ENCODE results near the gene USP22.

The USP22 gene

DNA sequence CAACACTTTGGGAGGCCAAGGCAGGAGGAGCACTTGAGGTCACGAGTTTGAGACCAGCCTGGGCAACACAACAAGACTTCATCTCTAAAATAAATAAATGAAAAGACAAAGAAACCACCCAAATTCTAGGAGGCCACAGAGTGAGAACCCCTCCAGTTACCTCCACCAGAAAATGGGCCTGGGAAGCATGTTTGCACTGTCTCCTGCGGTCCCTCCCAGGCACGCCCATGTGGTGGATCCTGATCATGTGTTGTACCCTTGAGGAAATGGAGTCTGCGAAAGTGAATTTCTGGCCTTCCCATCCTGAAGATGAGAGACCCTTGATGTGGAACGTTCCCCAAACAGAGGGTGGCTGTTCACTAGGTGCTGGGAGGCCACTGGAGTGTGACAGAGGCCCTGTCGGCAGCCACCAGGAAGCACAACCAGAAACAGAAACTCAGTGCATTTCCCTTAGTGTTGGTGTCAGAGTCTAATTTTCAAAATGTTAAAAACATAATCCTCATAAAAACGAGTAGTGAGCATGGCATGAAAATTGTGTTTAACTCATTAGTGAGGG is 19.2 kb upstream of the USP22 start:
- H3K4me1 ChIP-seq (ENCODE audit: control insufficient read depth, low read length): peaks cover 68% of the 10 kb centered on the region
- TF ChIP-seq, protein P1, sequence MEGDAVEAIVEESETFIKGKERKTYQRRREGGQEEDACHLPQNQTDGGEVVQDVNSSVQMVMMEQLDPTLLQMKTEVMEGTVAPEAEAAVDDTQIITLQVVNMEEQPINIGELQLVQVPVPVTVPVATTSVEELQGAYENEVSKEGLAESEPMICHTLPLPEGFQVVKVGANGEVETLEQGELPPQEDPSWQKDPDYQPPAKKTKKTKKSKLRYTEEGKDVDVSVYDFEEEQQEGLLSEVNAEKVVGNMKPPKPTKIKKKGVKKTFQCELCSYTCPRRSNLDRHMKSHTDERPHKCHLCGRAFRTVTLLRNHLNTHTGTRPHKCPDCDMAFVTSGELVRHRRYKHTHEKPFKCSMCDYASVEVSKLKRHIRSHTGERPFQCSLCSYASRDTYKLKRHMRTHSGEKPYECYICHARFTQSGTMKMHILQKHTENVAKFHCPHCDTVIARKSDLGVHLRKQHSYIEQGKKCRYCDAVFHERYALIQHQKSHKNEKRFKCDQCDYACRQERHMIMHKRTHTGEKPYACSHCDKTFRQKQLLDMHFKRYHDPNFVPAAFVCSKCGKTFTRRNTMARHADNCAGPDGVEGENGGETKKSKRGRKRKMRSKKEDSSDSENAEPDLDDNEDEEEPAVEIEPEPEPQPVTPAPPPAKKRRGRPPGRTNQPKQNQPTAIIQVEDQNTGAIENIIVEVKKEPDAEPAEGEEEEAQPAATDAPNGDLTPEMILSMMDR (IDR thresholded peaks at IDR 0.05; ENCODE audit: low read depth, low read length, poor library complexity, severe bottlenecking): no peak
- no peaks in the 10 kb centered on the region for H3K79me2 ChIP-seq (ENCODE audit: control insufficient read depth, low read length)
- H3F3A ChIP-seq (ENCODE audit: control insufficient read depth, insufficient read depth): peaks cover 7% of the 10 kb centered on the region; the same call in 1 of the 2 replicates
- peak overlapping the region; percentile 53 for H3K4me3 ChIP-seq (ENCODE audit: low read length)
- peak overlapping the region; percentile 55 for H3K27ac ChIP-seq (ENCODE audit: low read depth, low read length)
- H3K9me3 ChIP-seq (ENCODE audit: control insufficient read depth, insufficient read depth, low read length): no peaks in the 10 kb centered on the region
- no peaks in the 10 kb centered on the region for H4K20me1 ChIP-seq (ENCODE audit: control insufficient read depth, insufficient read depth, low read depth, low read length)
- no peaks in the 10 kb centered on the region for H3K9me2 ChIP-seq (replicated peaks; ENCODE audit: control insufficient read depth, low read length)
- no peaks in the 10 kb centered on the region for H3K27me3 ChIP-seq (ENCODE audit: control insufficient read depth, low read length)
- H3K36me3 ChIP-seq (ENCODE audit: control insufficient read depth, low read length): no peaks in the 10 kb centered on the region
- peak overlapping the region; percentile 71 for H3K4me2 ChIP-seq (ENCODE audit: low read length)

DNA sequence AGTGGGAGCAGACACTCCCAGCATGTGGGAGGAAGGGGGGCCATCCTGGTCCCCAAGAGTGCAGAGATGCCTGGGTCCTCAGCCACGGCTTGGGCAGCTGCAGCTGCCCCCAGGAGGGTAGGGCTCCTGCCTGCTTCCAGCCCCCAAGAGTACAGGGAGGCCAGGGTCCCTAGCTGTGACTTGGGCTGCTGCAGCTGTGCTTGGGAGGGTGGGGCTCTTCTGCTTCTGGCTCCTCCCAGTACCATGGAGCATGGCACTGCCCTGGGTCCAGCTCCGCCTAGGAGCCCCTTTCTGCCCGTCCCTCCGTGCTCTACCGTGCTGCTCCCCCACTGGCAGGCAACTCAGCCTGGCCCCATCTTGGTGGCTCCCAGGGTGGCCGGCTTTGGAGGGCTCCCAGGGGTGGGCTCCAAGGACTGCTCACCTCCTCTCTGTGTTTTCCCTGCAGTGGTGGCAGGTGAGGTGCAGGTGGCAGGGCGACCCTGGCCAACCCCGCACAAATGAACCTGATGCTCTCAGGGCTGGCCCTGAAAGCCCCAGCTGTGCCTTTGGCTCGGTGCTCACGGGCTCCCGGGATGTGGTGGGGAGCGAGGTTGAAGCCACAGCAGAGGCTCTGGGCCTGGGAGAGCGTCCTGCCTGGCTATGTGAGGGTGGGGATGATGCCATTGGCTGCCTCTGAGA is 18.5 kb upstream of the USP22 start:
- Histone ChIP-seq H3K27me3 (ENCODE audit: control insufficient read depth, low read length) (no peaks in the 10 kb centered on the region), H3K36me3 (ENCODE audit: control insufficient read depth, low read length) (no peaks in the 10 kb centered on the region), H3K9me3 (ENCODE audit: control insufficient read depth, insufficient read depth, low read length) (no peaks in the 10 kb centered on the region), H3F3A (ENCODE audit: control insufficient read depth, insufficient read depth) (peaks cover 8% of the 10 kb centered on the region; the same call in 1 of the 2 replicates), H3K27ac (ENCODE audit: low read depth, low read length) (peak overlapping the region; percentile 55), H3K79me2 (ENCODE audit: control insufficient read depth, low read length) (no peaks in the 10 kb centered on the region), H3K4me1 (ENCODE audit: control insufficient read depth, low read length) (peaks cover 71% of the 10 kb centered on the region), H4K20me1 (ENCODE audit: control insufficient read depth, insufficient read depth, low read depth, low read length) (no peaks in the 10 kb centered on the region), H3K4me2 (ENCODE audit: low read length) (peak overlapping the region; percentile 71), H3K9me2 (replicated peaks; ENCODE audit: control insufficient read depth, low read length) (no peaks in the 10 kb centered on the region), H3K4me3 (ENCODE audit: low read length) (peak overlapping the region; percentile 53)
- TF ChIP-seq, protein P1 (IDR thresholded peaks at IDR 0.05; ENCODE audit: low read depth, low read length, poor library complexity, severe bottlenecking): no peak
- no peak for TF ChIP-seq EZH2phosphoT487 (IDR thresholded peaks at IDR 0.05; ENCODE audit: borderline replicate concordance, low read length)

DNA sequence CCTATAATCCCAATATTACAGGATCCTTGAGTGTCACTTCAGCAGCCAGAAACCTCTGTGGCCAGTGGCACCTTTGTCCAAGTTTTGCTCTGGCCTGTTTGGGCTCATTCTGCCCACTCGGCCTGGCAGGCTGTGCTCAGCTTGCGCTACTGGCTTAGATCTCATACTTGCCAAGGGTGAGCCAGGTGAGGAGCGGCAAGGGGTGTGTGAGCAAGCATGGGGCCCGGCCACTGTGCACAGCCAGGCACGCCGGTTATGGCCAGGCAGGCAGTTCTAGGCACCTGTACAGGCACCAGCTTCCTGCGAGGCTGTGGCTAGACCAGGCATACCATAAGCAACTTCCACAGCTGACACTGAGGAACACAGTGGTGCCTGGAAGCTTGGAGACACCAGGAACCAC is 16.9 kb upstream of the USP22 start:
- no peaks in the 10 kb centered on the region for H3K9me3 ChIP-seq (ENCODE audit: control insufficient read depth, insufficient read depth, low read length)

More for the DNA sequence above, 16.9 kb upstream of the USP22 start:
- no peak overlapping the region for H3K27ac ChIP-seq (ENCODE audit: low read depth, low read length)
- H3K4me3 ChIP-seq (ENCODE audit: low read length): no peak overlapping the region
- H3F3A ChIP-seq (ENCODE audit: control insufficient read depth, insufficient read depth): peaks cover 11% of the 10 kb centered on the region
- no peak overlapping the region for H3K4me2 ChIP-seq (ENCODE audit: low read length)
- H3K9me2 ChIP-seq (replicated peaks; ENCODE audit: control insufficient read depth, low read length): no peaks in the 10 kb centered on the region
- H3K79me2 ChIP-seq (ENCODE audit: control insufficient read depth, low read length): peaks cover 1% of the 10 kb centered on the region
- peaks cover 79% of the 10 kb centered on the region for H3K4me1 ChIP-seq (ENCODE audit: control insufficient read depth, low read length)
- H3K27me3 ChIP-seq (ENCODE audit: control insufficient read depth, low read length): no peaks in the 10 kb centered on the region
- no peaks in the 10 kb centered on the region for H4K20me1 ChIP-seq (ENCODE audit: control insufficient read depth, insufficient read depth, low read depth, low read length)
- no peak for TF ChIP-seq EZH2phosphoT487 (IDR thresholded peaks at IDR 0.05; ENCODE audit: borderline replicate concordance, low read length)
- TF ChIP-seq, protein P1 (IDR thresholded peaks at IDR 0.05; ENCODE audit: low read depth, low read length, poor library complexity, severe bottlenecking): no peak
- H3K36me3 ChIP-seq (ENCODE audit: control insufficient read depth, low read length): no peaks in the 10 kb centered on the region

Measured in DOHH2 (cell line).